ENCODE measurements around the gene NBEA. TPM values are rescaled to one million over a fixed set of nuclear protein-coding genes. Genes with fewer than 3 reads are reported as not detected.

Gene NBEA
- total RNA-seq, 3 donors from 2014 or later = 3.5 to 27.2 (median 5.2) TPM

GRCh38 chr13:35501661-35502235 lies 559.7 kb downstream of the NBEA start:
- Histone ChIP-seq H3K9me3 (no peaks in the 10 kb centered on the region), H3K4me1 (ENCODE audit: low read depth) (no peaks in the 10 kb centered on the region), H3K4me3 (no peak overlapping the region), H3K36me3 (ENCODE audit: low read depth) (no peaks in the 10 kb centered on the region)
- no peak for ATAC-seq
- intact Hi-C loops (cut with DNase I, micrococcal nuclease) = no loop called here
- no peak for TF ChIP-seq CTCF (IDR thresholded peaks at IDR 0.05)
- no peak for DNase-seq

- DNase-seq (no peak), ATAC-seq (no peak)
- Histone ChIP-seq H3K4me3 (no peak overlapping the region), H3K9me3 (no peaks in the 10 kb centered on the region), H3K4me1 (ENCODE audit: low read depth) (no peaks in the 10 kb centered on the region), H3K36me3 (ENCODE audit: low read depth) (no peaks in the 10 kb centered on the region)
- intact Hi-C loops (cut with DNase I, micrococcal nuclease) = no loop called here
- no peak for TF ChIP-seq CTCF (IDR thresholded peaks at IDR 0.05)
These were observed 560.4 kb downstream of the NBEA start for GRCh38 chr13:35502456-35502855.

- ATAC-seq (no peak), DNase-seq (no peak)
- no peak overlapping the region for H3K4me3 ChIP-seq
- no peaks in the 10 kb centered on the region for H3K4me1 ChIP-seq (ENCODE audit: low read depth)
- intact Hi-C loops (cut with DNase I, micrococcal nuclease) = no loop called here
- H3K36me3 ChIP-seq (ENCODE audit: low read depth) = no peaks in the 10 kb centered on the region
- H3K9me3 ChIP-seq = no peaks in the 10 kb centered on the region
- no peak for TF ChIP-seq CTCF (IDR thresholded peaks at IDR 0.05)
These were observed 570.3 kb downstream of the NBEA start for GRCh38 chr13:35512271-35512920.

- no peaks in the 10 kb centered on the region for H3K9me3 ChIP-seq
- TF ChIP-seq CTCF (IDR thresholded peaks at IDR 0.05) = no peak
- DNase-seq (no peak), ATAC-seq (no peak)
- no peak overlapping the region for H3K4me3 ChIP-seq
- H3K4me1 ChIP-seq (ENCODE audit: low read depth) = no peaks in the 10 kb centered on the region
- intact Hi-C loops (cut with DNase I, micrococcal nuclease) = no loop called here
- H3K36me3 ChIP-seq (ENCODE audit: low read depth) = no peaks in the 10 kb centered on the region
These were observed 572.0 kb downstream of the NBEA start for GRCh38 chr13:35514061-35514477.

- H3K4me3 ChIP-seq = no peak overlapping the region
- no peak for TF ChIP-seq CTCF (IDR thresholded peaks at IDR 0.05)
- intact Hi-C loops (cut with DNase I, micrococcal nuclease) = no loop called here
- no peaks in the 10 kb centered on the region for H3K36me3 ChIP-seq (ENCODE audit: low read depth)
- no peak for DNase-seq
- H3K4me1 ChIP-seq (ENCODE audit: low read depth) = no peaks in the 10 kb centered on the region
- no peaks in the 10 kb centered on the region for H3K9me3 ChIP-seq
- no peak for ATAC-seq
These were observed 572.9 kb downstream of the NBEA start for GRCh38 chr13:35514801-35515502.
